WTC11 (cell line): ENCODE results near the gene TMEM259. TPM values are rescaled to one million over a fixed set of nuclear protein-coding genes. Genes with fewer than 3 reads are reported as not detected.

Source experiments
- ATAC-seq: fragments of 200-7000 bp; cut with Tn5 transposase; 2 replicates; pipeline ENCODE4 v1.10.0; 2021; ENCODE audit warnings: mild to moderate bottlenecking, moderate library complexity
- CTCF ChIA-PET: fragments of 300-600 bp; sonication (Branson Sonifier 250); formaldehyde crosslinking; loops from one replicate; lab custom pipeline; 2021; ENCODE audit warnings: antibody characterized with exemption; lab: Charles Lee
- POLR2A ChIA-PET: fragments of 350-600 bp; sonication (Branson Sonifier 250); formaldehyde crosslinking; loops from one replicate; lab custom pipeline; 2021; ENCODE audit warnings: antibody characterized with exemption; lab: Charles Lee
- DNase-seq: peaks from one replicate; pipeline ENCODE4 v3.0.0; 2021; ENCODE audit warnings: low spot score
- H3K27ac Mint-ChIP-seq: 2 replicates; pipeline ENCODE4 v1.8.0; 2021; ENCODE audit warnings: mixed read lengths
- H3K27me3 Mint-ChIP-seq: 2 replicates; pipeline ENCODE4 v1.8.0; 2021; ENCODE audit warnings: low read depth, mild to moderate bottlenecking, moderate library complexity, mixed read lengths
- H3K36me3 Mint-ChIP-seq: 2 replicates; pipeline ENCODE4 v1.8.0; 2021; ENCODE audit warnings: mixed read lengths
- H3K4me1 Mint-ChIP-seq: 2 replicates; pipeline ENCODE4 v1.8.0; 2022; ENCODE audit warnings: mixed read lengths
- H3K4me3 Mint-ChIP-seq: 2 replicates; pipeline ENCODE4 v1.8.0; 2021; ENCODE audit warnings: mild to moderate bottlenecking, moderate library complexity, mixed read lengths
- H3K9me3 Mint-ChIP-seq: 2 replicates; pipeline ENCODE4 v1.8.0; 2021; ENCODE audit warnings: mixed read lengths
- CBFB ChIP-seq: sonication (generic); formaldehyde crosslinking; IDR thresholded peaks from 2 replicates; pipeline ENCODE4 v1.8.1; 2022; ENCODE audit warnings: mild to moderate bottlenecking, low read depth, missing genetic modification reagents
- JUN ChIP-seq: sonication (generic); formaldehyde crosslinking; IDR thresholded peaks from 2 replicates; pipeline ENCODE4 v1.8.0; 2023; ENCODE audit warnings: mild to moderate bottlenecking, missing genetic modification reagents
- NFE2L1 ChIP-seq: sonication (generic); formaldehyde crosslinking; IDR thresholded peaks from 2 replicates; pipeline ENCODE4 v1.8.1; 2023; ENCODE audit warnings: missing genetic modification reagents
- RELA ChIP-seq: sonication (generic); formaldehyde crosslinking; IDR thresholded peaks from 2 replicates; pipeline ENCODE4 v1.8.1; 2022; ENCODE audit warnings: missing genetic modification reagents, mild to moderate bottlenecking, borderline replicate concordance
- RORB ChIP-seq: fragments of 250-450 bp; sonication (Bioruptor Pico); IDR thresholded peaks from 2 replicates; pipeline ENCODE4 v1.9.0; 2021; ENCODE audit warnings: mild to moderate bottlenecking
- ZNF396 ChIP-seq: fragments of 250-450 bp; sonication (Bioruptor Pico); IDR thresholded peaks from 2 replicates; pipeline ENCODE4 v1.8.0; 2021; ENCODE audit warnings: mild to moderate bottlenecking, moderate library complexity, borderline replicate concordance
- ZNF671 ChIP-seq: fragments of 250-450 bp; sonication (Bioruptor Pico); IDR thresholded peaks from 2 replicates; pipeline ENCODE4 v1.8.0; 2021; ENCODE audit warnings: mild to moderate bottlenecking
- total RNA-seq: library from RNA; stranded (reverse); gene quantifications from 3 replicates; pipeline ENCODE4 v1.2.3, GENCODE V29; 2021
- TF ChIP-seq, protein P1 (sequence below): fragments of 250-450 bp; sonication (Bioruptor Pico); IDR thresholded peaks from 2 replicates; pipeline ENCODE4 v1.9.0; 2021; ENCODE audit warnings: mild to moderate bottlenecking, borderline replicate concordance
- TF ChIP-seq, protein P2 (sequence below): fragments of 250-450 bp; sonication (Bioruptor Pico); IDR thresholded peaks from 2 replicates; pipeline ENCODE4 v1.9.0; 2021; ENCODE audit warnings: mild to moderate bottlenecking
- TF ChIP-seq, protein P3 (sequence below): sonication (generic); formaldehyde crosslinking; IDR thresholded peaks from 2 replicates; pipeline ENCODE4 v1.8.1; 2023; ENCODE audit warnings: mild to moderate bottlenecking, moderate library complexity, missing genetic modification reagents
- TF ChIP-seq, protein P4 (sequence below): sonication (generic); formaldehyde crosslinking; IDR thresholded peaks from 2 replicates; pipeline ENCODE4 v1.8.0; 2023; ENCODE audit warnings: missing genetic modification reagents
- TF ChIP-seq, protein P5 (sequence below): sonication (generic); formaldehyde crosslinking; IDR thresholded peaks from 2 replicates; pipeline ENCODE4 v1.8.1; 2022; ENCODE audit warnings: mild to moderate bottlenecking, missing genetic modification reagents, moderate library complexity, borderline replicate concordance
- TF ChIP-seq, protein P6 (sequence below): fragments of 250-450 bp; sonication (Bioruptor Pico); IDR thresholded peaks from 2 replicates; pipeline ENCODE4 v1.8.0; 2021; ENCODE audit warnings: mild to moderate bottlenecking
- TF ChIP-seq, protein P7 (sequence below): sonication (generic); formaldehyde crosslinking; IDR thresholded peaks from 2 replicates; pipeline ENCODE4 v1.8.0; 2023; ENCODE audit warnings: missing genetic modification reagents, mild to moderate bottlenecking, borderline replicate concordance

Gene TMEM259
- total RNA-seq, 1 experiment from 2014 or later, result 202 TPM

DNA sequence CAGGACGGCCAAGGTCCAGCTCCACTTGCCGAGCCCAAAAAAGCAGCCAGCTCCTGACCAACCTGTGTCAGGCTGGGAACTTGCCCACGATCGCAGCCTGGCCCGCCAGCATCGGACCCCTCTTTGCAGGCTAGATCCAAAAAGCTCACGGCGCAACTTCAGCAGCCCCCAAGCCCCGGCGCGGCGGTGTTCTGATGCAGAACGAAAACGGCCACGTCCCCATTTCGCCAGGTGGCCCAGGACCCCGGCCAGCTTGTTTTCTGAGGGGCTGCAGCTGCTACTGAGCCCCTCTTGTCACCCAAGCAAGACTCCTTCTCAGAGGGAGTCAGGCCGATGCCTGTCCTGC, 1.3 kb downstream of the TMEM259 start:
- Mint-ChIP-seq H3K4me1 (peaks cover 28% of the 10 kb centered on the region), H3K27me3 (no peaks in the 10 kb centered on the region), H3K27ac (no peak overlapping the region), H3K9me3 (no peaks in the 10 kb centered on the region), H3K36me3 (no peaks in the 10 kb centered on the region), H3K4me3 (peak overlapping the region; percentile 83)
- TF ChIP-seq RORB (CRISPR knock-in tag), result no peak
- TF ChIP-seq, protein P1, sequence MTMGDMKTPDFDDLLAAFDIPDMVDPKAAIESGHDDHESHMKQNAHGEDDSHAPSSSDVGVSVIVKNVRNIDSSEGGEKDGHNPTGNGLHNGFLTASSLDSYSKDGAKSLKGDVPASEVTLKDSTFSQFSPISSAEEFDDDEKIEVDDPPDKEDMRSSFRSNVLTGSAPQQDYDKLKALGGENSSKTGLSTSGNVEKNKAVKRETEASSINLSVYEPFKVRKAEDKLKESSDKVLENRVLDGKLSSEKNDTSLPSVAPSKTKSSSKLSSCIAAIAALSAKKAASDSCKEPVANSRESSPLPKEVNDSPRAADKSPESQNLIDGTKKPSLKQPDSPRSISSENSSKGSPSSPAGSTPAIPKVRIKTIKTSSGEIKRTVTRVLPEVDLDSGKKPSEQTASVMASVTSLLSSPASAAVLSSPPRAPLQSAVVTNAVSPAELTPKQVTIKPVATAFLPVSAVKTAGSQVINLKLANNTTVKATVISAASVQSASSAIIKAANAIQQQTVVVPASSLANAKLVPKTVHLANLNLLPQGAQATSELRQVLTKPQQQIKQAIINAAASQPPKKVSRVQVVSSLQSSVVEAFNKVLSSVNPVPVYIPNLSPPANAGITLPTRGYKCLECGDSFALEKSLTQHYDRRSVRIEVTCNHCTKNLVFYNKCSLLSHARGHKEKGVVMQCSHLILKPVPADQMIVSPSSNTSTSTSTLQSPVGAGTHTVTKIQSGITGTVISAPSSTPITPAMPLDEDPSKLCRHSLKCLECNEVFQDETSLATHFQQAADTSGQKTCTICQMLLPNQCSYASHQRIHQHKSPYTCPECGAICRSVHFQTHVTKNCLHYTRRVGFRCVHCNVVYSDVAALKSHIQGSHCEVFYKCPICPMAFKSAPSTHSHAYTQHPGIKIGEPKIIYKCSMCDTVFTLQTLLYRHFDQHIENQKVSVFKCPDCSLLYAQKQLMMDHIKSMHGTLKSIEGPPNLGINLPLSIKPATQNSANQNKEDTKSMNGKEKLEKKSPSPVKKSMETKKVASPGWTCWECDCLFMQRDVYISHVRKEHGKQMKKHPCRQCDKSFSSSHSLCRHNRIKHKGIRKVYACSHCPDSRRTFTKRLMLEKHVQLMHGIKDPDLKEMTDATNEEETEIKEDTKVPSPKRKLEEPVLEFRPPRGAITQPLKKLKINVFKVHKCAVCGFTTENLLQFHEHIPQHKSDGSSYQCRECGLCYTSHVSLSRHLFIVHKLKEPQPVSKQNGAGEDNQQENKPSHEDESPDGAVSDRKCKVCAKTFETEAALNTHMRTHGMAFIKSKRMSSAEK (CRISPR knock-in tag), result no peak
- TF ChIP-seq, protein P2, sequence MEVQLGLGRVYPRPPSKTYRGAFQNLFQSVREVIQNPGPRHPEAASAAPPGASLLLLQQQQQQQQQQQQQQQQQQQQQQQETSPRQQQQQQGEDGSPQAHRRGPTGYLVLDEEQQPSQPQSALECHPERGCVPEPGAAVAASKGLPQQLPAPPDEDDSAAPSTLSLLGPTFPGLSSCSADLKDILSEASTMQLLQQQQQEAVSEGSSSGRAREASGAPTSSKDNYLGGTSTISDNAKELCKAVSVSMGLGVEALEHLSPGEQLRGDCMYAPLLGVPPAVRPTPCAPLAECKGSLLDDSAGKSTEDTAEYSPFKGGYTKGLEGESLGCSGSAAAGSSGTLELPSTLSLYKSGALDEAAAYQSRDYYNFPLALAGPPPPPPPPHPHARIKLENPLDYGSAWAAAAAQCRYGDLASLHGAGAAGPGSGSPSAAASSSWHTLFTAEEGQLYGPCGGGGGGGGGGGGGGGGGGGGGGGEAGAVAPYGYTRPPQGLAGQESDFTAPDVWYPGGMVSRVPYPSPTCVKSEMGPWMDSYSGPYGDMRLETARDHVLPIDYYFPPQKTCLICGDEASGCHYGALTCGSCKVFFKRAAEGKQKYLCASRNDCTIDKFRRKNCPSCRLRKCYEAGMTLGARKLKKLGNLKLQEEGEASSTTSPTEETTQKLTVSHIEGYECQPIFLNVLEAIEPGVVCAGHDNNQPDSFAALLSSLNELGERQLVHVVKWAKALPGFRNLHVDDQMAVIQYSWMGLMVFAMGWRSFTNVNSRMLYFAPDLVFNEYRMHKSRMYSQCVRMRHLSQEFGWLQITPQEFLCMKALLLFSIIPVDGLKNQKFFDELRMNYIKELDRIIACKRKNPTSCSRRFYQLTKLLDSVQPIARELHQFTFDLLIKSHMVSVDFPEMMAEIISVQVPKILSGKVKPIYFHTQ, result no peak
- no peak for TF ChIP-seq ZNF396 (CRISPR knock-in tag)
- TF ChIP-seq, protein P3, sequence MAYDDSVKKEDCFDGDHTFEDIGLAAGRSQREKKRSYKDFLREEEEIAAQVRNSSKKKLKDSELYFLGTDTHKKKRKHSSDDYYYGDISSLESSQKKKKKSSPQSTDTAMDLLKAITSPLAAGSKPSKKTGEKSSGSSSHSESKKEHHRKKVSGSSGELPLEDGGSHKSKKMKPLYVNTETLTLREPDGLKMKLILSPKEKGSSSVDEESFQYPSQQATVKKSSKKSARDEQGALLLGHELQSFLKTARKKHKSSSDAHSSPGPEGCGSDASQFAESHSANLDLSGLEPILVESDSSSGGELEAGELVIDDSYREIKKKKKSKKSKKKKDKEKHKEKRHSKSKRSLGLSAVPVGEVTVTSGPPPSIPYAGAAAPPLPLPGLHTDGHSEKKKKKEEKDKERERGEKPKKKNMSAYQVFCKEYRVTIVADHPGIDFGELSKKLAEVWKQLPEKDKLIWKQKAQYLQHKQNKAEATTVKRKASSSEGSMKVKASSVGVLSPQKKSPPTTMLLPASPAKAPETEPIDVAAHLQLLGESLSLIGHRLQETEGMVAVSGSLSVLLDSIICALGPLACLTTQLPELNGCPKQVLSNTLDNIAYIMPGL (CRISPR knock-in tag), result no peak
- no peak for TF ChIP-seq JUN (CRISPR knock-in tag)
- TF ChIP-seq NFE2L1 (CRISPR knock-in tag), result no peak
- TF ChIP-seq CBFB, result no peak
- TF ChIP-seq, protein P4, sequence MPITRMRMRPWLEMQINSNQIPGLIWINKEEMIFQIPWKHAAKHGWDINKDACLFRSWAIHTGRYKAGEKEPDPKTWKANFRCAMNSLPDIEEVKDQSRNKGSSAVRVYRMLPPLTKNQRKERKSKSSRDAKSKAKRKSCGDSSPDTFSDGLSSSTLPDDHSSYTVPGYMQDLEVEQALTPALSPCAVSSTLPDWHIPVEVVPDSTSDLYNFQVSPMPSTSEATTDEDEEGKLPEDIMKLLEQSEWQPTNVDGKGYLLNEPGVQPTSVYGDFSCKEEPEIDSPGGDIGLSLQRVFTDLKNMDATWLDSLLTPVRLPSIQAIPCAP, result no peak
- TF ChIP-seq, protein P5, sequence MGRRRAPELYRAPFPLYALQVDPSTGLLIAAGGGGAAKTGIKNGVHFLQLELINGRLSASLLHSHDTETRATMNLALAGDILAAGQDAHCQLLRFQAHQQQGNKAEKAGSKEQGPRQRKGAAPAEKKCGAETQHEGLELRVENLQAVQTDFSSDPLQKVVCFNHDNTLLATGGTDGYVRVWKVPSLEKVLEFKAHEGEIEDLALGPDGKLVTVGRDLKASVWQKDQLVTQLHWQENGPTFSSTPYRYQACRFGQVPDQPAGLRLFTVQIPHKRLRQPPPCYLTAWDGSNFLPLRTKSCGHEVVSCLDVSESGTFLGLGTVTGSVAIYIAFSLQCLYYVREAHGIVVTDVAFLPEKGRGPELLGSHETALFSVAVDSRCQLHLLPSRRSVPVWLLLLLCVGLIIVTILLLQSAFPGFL (CRISPR knock-in tag), result no peak
- TF ChIP-seq, protein P6, sequence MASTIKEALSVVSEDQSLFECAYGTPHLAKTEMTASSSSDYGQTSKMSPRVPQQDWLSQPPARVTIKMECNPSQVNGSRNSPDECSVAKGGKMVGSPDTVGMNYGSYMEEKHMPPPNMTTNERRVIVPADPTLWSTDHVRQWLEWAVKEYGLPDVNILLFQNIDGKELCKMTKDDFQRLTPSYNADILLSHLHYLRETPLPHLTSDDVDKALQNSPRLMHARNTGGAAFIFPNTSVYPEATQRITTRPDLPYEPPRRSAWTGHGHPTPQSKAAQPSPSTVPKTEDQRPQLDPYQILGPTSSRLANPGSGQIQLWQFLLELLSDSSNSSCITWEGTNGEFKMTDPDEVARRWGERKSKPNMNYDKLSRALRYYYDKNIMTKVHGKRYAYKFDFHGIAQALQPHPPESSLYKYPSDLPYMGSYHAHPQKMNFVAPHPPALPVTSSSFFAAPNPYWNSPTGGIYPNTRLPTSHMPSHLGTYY (CRISPR knock-in tag), result no peak
- TF ChIP-seq ZNF671 (CRISPR knock-in tag), result no peak
- TF ChIP-seq, protein P7, sequence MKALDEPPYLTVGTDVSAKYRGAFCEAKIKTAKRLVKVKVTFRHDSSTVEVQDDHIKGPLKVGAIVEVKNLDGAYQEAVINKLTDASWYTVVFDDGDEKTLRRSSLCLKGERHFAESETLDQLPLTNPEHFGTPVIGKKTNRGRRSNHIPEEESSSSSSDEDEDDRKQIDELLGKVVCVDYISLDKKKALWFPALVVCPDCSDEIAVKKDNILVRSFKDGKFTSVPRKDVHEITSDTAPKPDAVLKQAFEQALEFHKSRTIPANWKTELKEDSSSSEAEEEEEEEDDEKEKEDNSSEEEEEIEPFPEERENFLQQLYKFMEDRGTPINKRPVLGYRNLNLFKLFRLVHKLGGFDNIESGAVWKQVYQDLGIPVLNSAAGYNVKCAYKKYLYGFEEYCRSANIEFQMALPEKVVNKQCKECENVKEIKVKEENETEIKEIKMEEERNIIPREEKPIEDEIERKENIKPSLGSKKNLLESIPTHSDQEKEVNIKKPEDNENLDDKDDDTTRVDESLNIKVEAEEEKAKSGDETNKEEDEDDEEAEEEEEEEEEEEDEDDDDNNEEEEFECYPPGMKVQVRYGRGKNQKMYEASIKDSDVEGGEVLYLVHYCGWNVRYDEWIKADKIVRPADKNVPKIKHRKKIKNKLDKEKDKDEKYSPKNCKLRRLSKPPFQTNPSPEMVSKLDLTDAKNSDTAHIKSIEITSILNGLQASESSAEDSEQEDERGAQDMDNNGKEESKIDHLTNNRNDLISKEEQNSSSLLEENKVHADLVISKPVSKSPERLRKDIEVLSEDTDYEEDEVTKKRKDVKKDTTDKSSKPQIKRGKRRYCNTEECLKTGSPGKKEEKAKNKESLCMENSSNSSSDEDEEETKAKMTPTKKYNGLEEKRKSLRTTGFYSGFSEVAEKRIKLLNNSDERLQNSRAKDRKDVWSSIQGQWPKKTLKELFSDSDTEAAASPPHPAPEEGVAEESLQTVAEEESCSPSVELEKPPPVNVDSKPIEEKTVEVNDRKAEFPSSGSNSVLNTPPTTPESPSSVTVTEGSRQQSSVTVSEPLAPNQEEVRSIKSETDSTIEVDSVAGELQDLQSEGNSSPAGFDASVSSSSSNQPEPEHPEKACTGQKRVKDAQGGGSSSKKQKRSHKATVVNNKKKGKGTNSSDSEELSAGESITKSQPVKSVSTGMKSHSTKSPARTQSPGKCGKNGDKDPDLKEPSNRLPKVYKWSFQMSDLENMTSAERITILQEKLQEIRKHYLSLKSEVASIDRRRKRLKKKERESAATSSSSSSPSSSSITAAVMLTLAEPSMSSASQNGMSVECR (CRISPR knock-in tag), result no peak
- no peak for TF ChIP-seq RELA (CRISPR knock-in tag)
- POLR2A ChIA-PET, result interaction anchor here (0.5 to 0.6 kb wide), 2 partner anchors 8 to 386 kb away, joined by 3 to 5 read pairs; no protein-coding TSS in a partner anchor
- CTCF ChIA-PET, result interaction anchor here (1.3 to 2.1 kb wide), 4 partner anchors 16 to 225 kb away, joined by 3 to 6 read pairs (median 4); partner anchors contain the start of genes ABCA7 and GRIN3B
- DNase-seq, result no peak
- ATAC-seq, result no peak
